Neural progenitor cell (in vitro differentiated cells): Measurements from ENCODE around the gene LRFN5. TPM values are rescaled to one million over a fixed set of nuclear protein-coding genes. Genes with fewer than 3 reads are reported as not detected.

Source experiments
- DNase-seq: peaks from one replicate; pipeline ENCODE4 v3.0.0-alpha.2; 2016; ENCODE audit warnings: low spot score
- H2AFZ ChIP-seq: fragments of 200-600 bp; sonication (generic); replicated peaks from 2 replicates; pipeline ENCODE4 v1.6.1; 2016; ENCODE audit warnings: antibody characterized with exemption
- H3F3A ChIP-seq: fragments of 200-600 bp; sonication (generic); 2 replicates; pipeline ENCODE4 v1.6.1; 2016; ENCODE audit warnings: antibody characterized with exemption, low read depth
- H3K27ac ChIP-seq: fragments of 200-600 bp; sonication (generic); 2 replicates; pipeline ENCODE4 v1.5.1; 2016; ENCODE audit warnings: mild to moderate bottlenecking
- H3K27me3 ChIP-seq: fragments of 200-600 bp; sonication (generic); 2 replicates; pipeline ENCODE4 v1.6.1; 2016; ENCODE audit warnings: mild to moderate bottlenecking, moderate library complexity
- H3K36me3 ChIP-seq: fragments of 200-600 bp; sonication (generic); 2 replicates; pipeline ENCODE4 v1.5.1; 2016
- H3K4me1 ChIP-seq: fragments of 200-600 bp; sonication (generic); 2 replicates; pipeline ENCODE4 v1.6.1; 2016; ENCODE audit warnings: mixed run types
- H3K4me2 ChIP-seq: fragments of 200-600 bp; sonication (generic); 2 replicates; pipeline ENCODE4 v1.6.1; 2016
- H3K4me3 ChIP-seq: fragments of 200-600 bp; sonication (generic); 2 replicates; pipeline ENCODE4 v1.5.1; 2016
- H3K79me2 ChIP-seq: fragments of 200-600 bp; sonication (generic); 2 replicates; pipeline ENCODE4 v1.6.1; 2016; ENCODE audit warnings: low read depth
- H3K9ac ChIP-seq: fragments of 200-600 bp; sonication (generic); 2 replicates; pipeline ENCODE4 v1.6.1; 2016
- H3K9me3 ChIP-seq: fragments of 200-600 bp; sonication (generic); 2 replicates; pipeline ENCODE4 v1.5.1; 2016; ENCODE audit warnings: low read depth
- H4K20me1 ChIP-seq: fragments of 200-600 bp; sonication (generic); 2 replicates; pipeline ENCODE4 v1.6.1; 2016; ENCODE audit warnings: low read depth
- H3K27ac Mint-ChIP-seq: 3 replicates; pipeline ENCODE4 v1.8.0; 2021; ENCODE audit warnings: mixed read lengths
- H3K27me3 Mint-ChIP-seq: 2 replicates; pipeline ENCODE4 v1.8.0; 2022; ENCODE audit warnings: low read depth, mild to moderate bottlenecking, inconsistent platforms, moderate library complexity, mixed read lengths; ENCODE audit not compliant: insufficient read depth
- H3K36me3 Mint-ChIP-seq: 3 replicates; pipeline ENCODE4 v1.8.0; 2021; ENCODE audit warnings: mixed read lengths
- H3K4me1 Mint-ChIP-seq: 3 replicates; pipeline ENCODE4 v1.8.0; 2021; ENCODE audit warnings: mixed read lengths
- H3K4me3 Mint-ChIP-seq: 3 replicates; pipeline ENCODE4 v1.8.0; 2021; ENCODE audit warnings: mild to moderate bottlenecking, moderate library complexity, mixed read lengths
- H3K9me3 Mint-ChIP-seq: 3 replicates; pipeline ENCODE4 v1.8.0; 2020; ENCODE audit warnings: mixed read lengths
- CTCF ChIP-seq: fragments of 200-600 bp; sonication (generic); IDR thresholded peaks from 2 replicates; pipeline ENCODE4 v1.5.1; 2017; ENCODE audit warnings: antibody characterized with exemption, mild to moderate bottlenecking
- EZH2 ChIP-seq: fragments of 200-600 bp; sonication (generic); IDR thresholded peaks from 2 replicates; pipeline ENCODE4 v1.6.1; 2017; ENCODE audit warnings: antibody characterized with exemption, mild to moderate bottlenecking, moderate library complexity
- EZH2phosphoT487 ChIP-seq: fragments of 200-600 bp; sonication (generic); IDR thresholded peaks from 2 replicates; pipeline ENCODE4 v1.6.1; 2017; ENCODE audit warnings: antibody characterized with exemption
- total RNA-seq: library from RNA; depleted of rRNA; stranded (reverse); fragments of >200 nt; gene quantifications from 2 replicates; pipeline ENCODE4 v1.2.3, GENCODE V29; 2015; ENCODE audit warnings: low replicate concordance

Gene LRFN5
- total RNA-seq, 1 donor from 2014 or later = 0.49 TPM

GRCh38 chr14:41641690-41642089 is 35.0 kb downstream of the LRFN5 start:
- no peaks in the 10 kb centered on the region for H3K36me3 ChIP-seq
- Mint-ChIP-seq H3K27me3 (no peaks in the 10 kb centered on the region), H3K4me1 (no peaks in the 10 kb centered on the region), H3K27ac (no peak overlapping the region), H3K36me3 (no peaks in the 10 kb centered on the region), H3K9me3 (no peaks in the 10 kb centered on the region), H3K4me3 (no peak overlapping the region)
- H3K4me2 ChIP-seq = no peak overlapping the region
- no peak for TF ChIP-seq CTCF
- no peak overlapping the region for H3K27ac ChIP-seq
- H3K4me1 ChIP-seq = no peaks in the 10 kb centered on the region
- no peaks in the 10 kb centered on the region for H3K79me2 ChIP-seq
- no peaks in the 10 kb centered on the region for H3K27me3 ChIP-seq
- no peak for DNase-seq
- H4K20me1 ChIP-seq = no peaks in the 10 kb centered on the region
- H3K9me3 ChIP-seq = no peaks in the 10 kb centered on the region
- no peak overlapping the region for H2AFZ ChIP-seq
- H3F3A ChIP-seq = no peaks in the 10 kb centered on the region
- H3K9ac ChIP-seq = no peak overlapping the region
- no peak overlapping the region for H3K4me3 ChIP-seq

GRCh38 chr14:41642367-41642766 is 35.7 kb downstream of the LRFN5 start:
- Mint-ChIP-seq H3K4me1 (no peaks in the 10 kb centered on the region), H3K36me3 (no peaks in the 10 kb centered on the region), H3K27ac (no peak overlapping the region), H3K27me3 (no peaks in the 10 kb centered on the region), H3K9me3 (no peaks in the 10 kb centered on the region), H3K4me3 (no peak overlapping the region)
- no peak overlapping the region for H3K27ac ChIP-seq
- H3K79me2 ChIP-seq = no peaks in the 10 kb centered on the region
- DNase-seq = no peak
- H3K36me3 ChIP-seq = no peaks in the 10 kb centered on the region
- H3K9ac ChIP-seq = no peak overlapping the region
- H4K20me1 ChIP-seq = no peaks in the 10 kb centered on the region
- no peaks in the 10 kb centered on the region for H3K9me3 ChIP-seq
- no peak overlapping the region for H2AFZ ChIP-seq
- TF ChIP-seq EZH2phosphoT487 (no peak), EZH2 (no peak), CTCF (no peak)
- no peak overlapping the region for H3K4me2 ChIP-seq
- no peak overlapping the region for H3K4me3 ChIP-seq
- H3K27me3 ChIP-seq = no peaks in the 10 kb centered on the region
- no peaks in the 10 kb centered on the region for H3F3A ChIP-seq
- no peaks in the 10 kb centered on the region for H3K4me1 ChIP-seq

GRCh38 chr14:41642789-41643188 is 36.1 kb downstream of the LRFN5 start:
- Mint-ChIP-seq H3K36me3 (no peaks in the 10 kb centered on the region), H3K4me1 (no peaks in the 10 kb centered on the region), H3K9me3 (no peaks in the 10 kb centered on the region), H3K27me3 (no peaks in the 10 kb centered on the region), H3K27ac (no peak overlapping the region), H3K4me3 (no peak overlapping the region)
- Histone ChIP-seq H3K27me3 (no peaks in the 10 kb centered on the region), H4K20me1 (no peaks in the 10 kb centered on the region), H3K4me3 (no peak overlapping the region), H3K4me2 (no peak overlapping the region), H3K79me2 (no peaks in the 10 kb centered on the region), H3F3A (no peaks in the 10 kb centered on the region), H3K9me3 (no peaks in the 10 kb centered on the region), H3K27ac (no peak overlapping the region), H3K4me1 (no peaks in the 10 kb centered on the region), H3K9ac (no peak overlapping the region), H2AFZ (no peak overlapping the region), H3K36me3 (no peaks in the 10 kb centered on the region)
- TF ChIP-seq EZH2 = no peak
- DNase-seq = no peak

GRCh38 chr14:41644606-41645005 is 37.9 kb downstream of the LRFN5 start:
- H3K4me1 Mint-ChIP-seq = no peaks in the 10 kb centered on the region
- no peaks in the 10 kb centered on the region for H4K20me1 ChIP-seq
- no peaks in the 10 kb centered on the region for H3K9me3 ChIP-seq
- no peaks in the 10 kb centered on the region for H3K79me2 ChIP-seq
- no peaks in the 10 kb centered on the region for H3F3A ChIP-seq
- H3K27ac Mint-ChIP-seq = no peak overlapping the region
- no peak for TF ChIP-seq CTCF
- TF ChIP-seq EZH2phosphoT487 = no peak
- no peak for TF ChIP-seq EZH2
- H2AFZ ChIP-seq = no peak overlapping the region
- H3K27me3 ChIP-seq = no peaks in the 10 kb centered on the region
- H3K9me3 Mint-ChIP-seq = no peaks in the 10 kb centered on the region
- H3K4me2 ChIP-seq = no peak overlapping the region
- no peak overlapping the region for H3K4me3 ChIP-seq
- no peaks in the 10 kb centered on the region for H3K36me3 ChIP-seq
- no peak overlapping the region for H3K9ac ChIP-seq
- no peak overlapping the region for H3K4me3 Mint-ChIP-seq
- no peaks in the 10 kb centered on the region for H3K36me3 Mint-ChIP-seq
- DNase-seq = no peak
- H3K4me1 ChIP-seq = no peaks in the 10 kb centered on the region
- no peak overlapping the region for H3K27ac ChIP-seq
- no peaks in the 10 kb centered on the region for H3K27me3 Mint-ChIP-seq
